HPDE6-E6E7 (cell line): Measurements from ENCODE around the gene DDX4.
"Not testable (repeated sequence)": the region's sequence is repeated elsewhere in the genome, so short reads cannot be mapped to it uniquely, and the experiment has no call there.

Source experiments
- DNase-seq: peaks from one replicate; pipeline ENCODE4 v3.0.0; 2011; ENCODE audit warnings: missing footprints; ENCODE audit errors: extremely low spot score

DDX4 gene

GRCh38 chr5:55724281-55724680 is 13.6 kb upstream of the DDX4 start:
- no peak for DNase-seq

- no peak for DNase-seq
These were observed 6.0 kb upstream of the DDX4 start for GRCh38 chr5:55731848-55732247.

- no peak for DNase-seq
These were observed 5.3 kb upstream of the DDX4 start for GRCh38 chr5:55732585-55732984.

GRCh38 chr5:55734658-55735057 is 3.2 kb upstream of the DDX4 start:
- no peak for DNase-seq

- DNase-seq: no peak
These were observed 4.9 kb downstream of the DDX4 start for GRCh38 chr5:55742778-55743177.

- no peak for DNase-seq
These were observed 10.0 kb downstream of the DDX4 start for GRCh38 chr5:55747778-55748318.

GRCh38 chr5:55749387-55749786 is 11.5 kb downstream of the DDX4 start:
- DNase-seq: no peak

- DNase-seq: no peak
These were observed 12.2 kb downstream of the DDX4 start for GRCh38 chr5:55750063-55750462.

- DNase-seq: no peak
These were observed 12.6 kb downstream of the DDX4 start for GRCh38 chr5:55750499-55750898.

GRCh38 chr5:55758231-55758630 is 20.4 kb downstream of the DDX4 start:
- no peak for DNase-seq

GRCh38 chr5:55758714-55759113 is 20.9 kb downstream of the DDX4 start:
- DNase-seq: no peak

- DNase-seq: not testable (repeated sequence)
These were observed 23.9 kb downstream of the DDX4 start for GRCh38 chr5:55761721-55762120.

- no peak for DNase-seq
These were observed 26.0 kb downstream of the DDX4 start for GRCh38 chr5:55763746-55764420.

- DNase-seq: no peak
These were observed 30.4 kb downstream of the DDX4 start for GRCh38 chr5:55768279-55768678.

- DNase-seq: no peak
These were observed 33.4 kb downstream of the DDX4 start for GRCh38 chr5:55771175-55771655.

- DNase-seq: no peak
These were observed 35.2 kb downstream of the DDX4 start for GRCh38 chr5:55773057-55773456.

- no peak for DNase-seq
These were observed 39.5 kb downstream of the DDX4 start for GRCh38 chr5:55777332-55777731.

GRCh38 chr5:55800924-55801323 is 63.1 kb downstream of the DDX4 start:
- DNase-seq: no peak

GRCh38 chr5:55808814-55809213 is 71.0 kb downstream of the DDX4 start:
- not testable (repeated sequence) for DNase-seq

GRCh38 chr5:55815939-55816338 is 78.1 kb downstream of the DDX4 start:
- DNase-seq: not testable (repeated sequence)

- DNase-seq: peak; percentile 35
These were observed 78.5 kb downstream of the DDX4 start for GRCh38 chr5:55816342-55816741.

- no peak for DNase-seq
These were observed 79.2 kb downstream of the DDX4 start for GRCh38 chr5:55817030-55817429.

- DNase-seq: no peak
These were observed 82.6 kb downstream of the DDX4 start for GRCh38 chr5:55820488-55820887.
